Measurements from ENCODE around the gene SKIC2.

GRCh38 chr6:31978831-31979230 is 19.9 kb downstream of the SKIC2 start:
- TF ChIP-seq POLR2AphosphoS5 (IDR thresholded peaks at IDR 0.05) (no peak), CTCF (IDR thresholded peaks at IDR 0.05) (no peak)

Measured in sigmoid colon (tissue), 4 donors.